ENCODE data around the gene ZNF609. TPM values are rescaled to one million over a fixed set of nuclear protein-coding genes. Genes with fewer than 3 reads are reported as not detected.
A peak's percentile ranks its signal among the peaks of the same experiment; 100 is the strongest.

Gene ZNF609
- total RNA-seq, 1 experiment from 2014 or later: 49.0 TPM

- no TSS peak for BruUV-seq (replicated peaks)
- Mint-ChIP-seq H3K4me3 (ENCODE audit: unreplicated experiment) (no peak overlapping the region), H3K27ac (ENCODE audit: low read depth, unreplicated experiment) (peak overlapping the region; percentile 13), H3K4me1 (ENCODE audit: insufficient read depth, unreplicated experiment) (peaks cover 6% of the 10 kb centered on the region), H3K9me3 (ENCODE audit: unreplicated experiment) (no peaks in the 10 kb centered on the region), H3K36me3 (ENCODE audit: insufficient read depth, unreplicated experiment) (peaks cover 45% of the 10 kb centered on the region), H3K27me3 (ENCODE audit: insufficient read depth, unreplicated experiment) (no peaks in the 10 kb centered on the region)
- no peak for TF ChIP-seq CTCF (IDR thresholded peaks at IDR 0.05; ENCODE audit: unreplicated experiment)
- CTCF ChIA-PET: interaction anchor here (0.7 kb wide), 1 partner anchor 199 kb away, joined by 3 read pairs; no protein-coding TSS in a partner anchor
- POLR2A ChIA-PET: no interaction called here
- peak; percentile 45 for DNase-seq (ENCODE audit: unreplicated experiment)
- intact Hi-C loops (cut with micrococcal nuclease): no loop called here
These were observed 7.2 kb upstream of the ZNF609 start for GRCh38 chr15:64452988-64453688.

- peaks cover 6% of the 10 kb centered on the region for H3K4me1 Mint-ChIP-seq (ENCODE audit: insufficient read depth, unreplicated experiment)
- no TSS peak for BruUV-seq (replicated peaks)
- no peak for DNase-seq (ENCODE audit: unreplicated experiment)
- ChIA-PET CTCF (no interaction called here), POLR2A (no interaction called here)
- no peaks in the 10 kb centered on the region for H3K27me3 Mint-ChIP-seq (ENCODE audit: insufficient read depth, unreplicated experiment)
- H3K27ac Mint-ChIP-seq (ENCODE audit: low read depth, unreplicated experiment): peak overlapping the region; percentile 13
- TF ChIP-seq CTCF (IDR thresholded peaks at IDR 0.05; ENCODE audit: unreplicated experiment): no peak
- no peak overlapping the region for H3K4me3 Mint-ChIP-seq (ENCODE audit: unreplicated experiment)
- H3K9me3 Mint-ChIP-seq (ENCODE audit: unreplicated experiment): no peaks in the 10 kb centered on the region
- peaks cover 39% of the 10 kb centered on the region for H3K36me3 Mint-ChIP-seq (ENCODE audit: insufficient read depth, unreplicated experiment)
- intact Hi-C loops (cut with micrococcal nuclease): no loop called here
These were observed 6.7 kb upstream of the ZNF609 start for GRCh38 chr15:64453689-64454037.

GRCh38 chr15:64454282-64454681 lies 6.1 kb upstream of the ZNF609 start:
- Mint-ChIP-seq H3K4me3 (ENCODE audit: unreplicated experiment) (no peak overlapping the region), H3K9me3 (ENCODE audit: unreplicated experiment) (no peaks in the 10 kb centered on the region), H3K36me3 (ENCODE audit: insufficient read depth, unreplicated experiment) (peaks cover 33% of the 10 kb centered on the region)

GRCh38 chr15:64455961-64456371 lies 4.4 kb upstream of the ZNF609 start:
- Mint-ChIP-seq H3K36me3 (ENCODE audit: insufficient read depth, unreplicated experiment) (peaks cover 23% of the 10 kb centered on the region), H3K4me1 (ENCODE audit: insufficient read depth, unreplicated experiment) (peaks cover 17% of the 10 kb centered on the region), H3K9me3 (ENCODE audit: unreplicated experiment) (no peaks in the 10 kb centered on the region), H3K27ac (ENCODE audit: low read depth, unreplicated experiment) (no peak overlapping the region), H3K27me3 (ENCODE audit: insufficient read depth, unreplicated experiment) (no peaks in the 10 kb centered on the region), H3K4me3 (ENCODE audit: unreplicated experiment) (no peak overlapping the region)
- no TSS peak for BruUV-seq (replicated peaks)
- intact Hi-C loops (cut with micrococcal nuclease): no loop called here
- ChIA-PET POLR2A (interaction anchor here (0.7 to 4.6 kb wide), 2 partner anchors 8 to 41 kb away, joined by 3 to 12 read pairs; no protein-coding TSS in a partner anchor), CTCF (no interaction called here)
- no peak for DNase-seq (ENCODE audit: unreplicated experiment)
- TF ChIP-seq CTCF (IDR thresholded peaks at IDR 0.05; ENCODE audit: unreplicated experiment): no peak

More at GRCh38 chr15:64454282-64454681, 6.1 kb upstream of the ZNF609 start:
- ChIA-PET POLR2A (no interaction called here), CTCF (no interaction called here)
- DNase-seq (ENCODE audit: unreplicated experiment): no peak
- Mint-ChIP-seq H3K4me1 (ENCODE audit: insufficient read depth, unreplicated experiment) (peaks cover 7% of the 10 kb centered on the region), H3K27me3 (ENCODE audit: insufficient read depth, unreplicated experiment) (no peaks in the 10 kb centered on the region), H3K27ac (ENCODE audit: low read depth, unreplicated experiment) (no peak overlapping the region)
- intact Hi-C loops (cut with micrococcal nuclease): no loop called here
- BruUV-seq (replicated peaks): no TSS peak
- TF ChIP-seq CTCF (IDR thresholded peaks at IDR 0.05; ENCODE audit: unreplicated experiment): no peak

Measured in MCF 10A (cell line).